ENCODE results near the gene ZCCHC9.
"Not testable (repeated sequence)": the region's sequence is repeated elsewhere in the genome, so short reads cannot be mapped to it uniquely, and the experiment has no call there.

The ZCCHC9 gene

GRCh38 chr5:81326554-81326953 is 25.2 kb downstream of the ZCCHC9 start:
- no peak for TF ChIP-seq CTCF (conservative IDR thresholded peaks at IDR 0.05; ENCODE audit: low read depth)
- CTCF ChIA-PET = interaction anchor here (0.5 to 0.6 kb wide), 2 partner anchors 385 to 994 kb away, joined by 3 to 5 read pairs; no protein-coding TSS in a partner anchor
- no peak overlapping the region for H3K27ac ChIP-seq
- DNase-seq (ENCODE audit: low spot score) = no peak
- POLR2A ChIA-PET (ENCODE audit: low non-redundant PET) = no interaction called here

GRCh38 chr5:81334304-81335061 is 33.1 kb downstream of the ZCCHC9 start:
- no peak for TF ChIP-seq CTCF (conservative IDR thresholded peaks at IDR 0.05; ENCODE audit: low read depth)
- ChIA-PET POLR2A (ENCODE audit: low non-redundant PET) (no interaction called here), CTCF (no interaction called here)
- DNase-seq (ENCODE audit: low spot score) = no peak
- no peak overlapping the region for H3K27ac ChIP-seq

- H3K27ac ChIP-seq = no peak overlapping the region
- POLR2A ChIA-PET (ENCODE audit: low non-redundant PET) = no interaction called here
- TF ChIP-seq CTCF (conservative IDR thresholded peaks at IDR 0.05; ENCODE audit: low read depth) = no peak
- CTCF ChIA-PET = no interaction called here
- no peak for DNase-seq (ENCODE audit: low spot score)
Measured at GRCh38 chr5:81335946-81336345, 34.6 kb downstream of the ZCCHC9 start.

GRCh38 chr5:81336556-81336955 is 35.2 kb downstream of the ZCCHC9 start:
- CTCF ChIA-PET = no interaction called here
- TF ChIP-seq CTCF (conservative IDR thresholded peaks at IDR 0.05; ENCODE audit: low read depth) = no peak
- POLR2A ChIA-PET (ENCODE audit: low non-redundant PET) = no interaction called here
- no peak overlapping the region for H3K27ac ChIP-seq
- DNase-seq (ENCODE audit: low spot score) = no peak

GRCh38 chr5:81337803-81338202 is 36.4 kb downstream of the ZCCHC9 start:
- no peak for TF ChIP-seq CTCF (conservative IDR thresholded peaks at IDR 0.05; ENCODE audit: low read depth)
- no peak for DNase-seq (ENCODE audit: low spot score)
- POLR2A ChIA-PET (ENCODE audit: low non-redundant PET) = no interaction called here
- no peak overlapping the region for H3K27ac ChIP-seq
- CTCF ChIA-PET = interaction anchor here (0.6 kb wide), 1 partner anchor 887 kb away, joined by 4 read pairs; no protein-coding TSS in a partner anchor

- DNase-seq (ENCODE audit: low spot score); H3K27ac ChIP-seq; POLR2A ChIA-PET (ENCODE audit: low non-redundant PET); CTCF ChIA-PET: not testable (repeated sequence)
Measured at GRCh38 chr5:81338213-81338612, 36.8 kb downstream of the ZCCHC9 start.

- no peak overlapping the region for H3K27ac ChIP-seq
- no peak for DNase-seq (ENCODE audit: low spot score)
- TF ChIP-seq CTCF (conservative IDR thresholded peaks at IDR 0.05; ENCODE audit: low read depth) = no peak
- POLR2A ChIA-PET (ENCODE audit: low non-redundant PET) = no interaction called here
- CTCF ChIA-PET = interaction anchor here (0.6 kb wide), 2 partner anchors 22 to 146 kb away, joined by 3 to 5 read pairs; no protein-coding TSS in a partner anchor
Measured at GRCh38 chr5:81344736-81345135, 43.3 kb downstream of the ZCCHC9 start.

Measured in RWPE1 (cell line).